HG03460 (cell line): Measurements from ENCODE around the gene MAGI2.

Source experiments
- ATAC-seq: cut with Tn5 transposase; IDR thresholded peaks from one replicate; pipeline ENCODE4 v1.9.1; 2021; ENCODE audit not compliant: unreplicated experiment

The MAGI2 gene

DNA sequence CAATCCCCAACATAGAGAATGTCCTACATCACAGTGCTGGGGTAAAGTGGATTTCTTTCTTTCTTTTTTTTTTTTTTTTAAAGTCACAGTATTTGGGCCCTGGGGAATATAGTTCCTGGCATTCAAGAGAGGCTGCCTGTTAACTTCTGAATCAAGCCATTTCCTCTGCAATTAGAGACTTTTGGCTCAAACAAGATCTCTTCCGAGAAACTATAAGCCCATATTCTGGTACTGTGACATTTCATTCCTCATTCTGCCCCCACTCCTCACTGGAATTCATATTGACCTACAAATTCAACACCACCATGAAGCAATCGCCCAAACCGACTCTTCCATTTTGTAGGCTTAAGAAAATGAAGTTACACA lies 1467.5 kb downstream of the MAGI2 start:
- no peak for ATAC-seq

GRCh38 chr7:77985232-77985973 lies 1468.1 kb downstream of the MAGI2 start:
- no peak for ATAC-seq

DNA sequence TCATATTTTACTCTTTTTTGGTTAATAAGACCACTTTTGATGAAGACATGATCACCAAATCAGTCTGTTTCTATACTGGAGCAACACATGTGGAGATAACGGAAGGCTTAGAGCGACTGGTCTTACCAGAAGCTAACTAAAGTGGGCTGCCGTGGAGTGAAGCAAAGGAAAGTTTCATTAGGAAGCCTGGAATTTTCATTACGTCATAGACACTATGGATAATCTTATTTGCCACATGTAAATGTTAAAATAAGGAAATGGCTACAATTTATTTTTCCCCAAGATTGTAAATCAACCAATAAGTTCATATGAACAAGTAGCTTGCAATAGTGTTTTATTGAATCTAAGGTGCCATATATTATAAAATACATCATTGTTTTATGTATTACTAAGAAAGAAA lies 1469.5 kb downstream of the MAGI2 start:
- no peak for ATAC-seq

GRCh38 chr7:77982926-77983550 lies 1470.4 kb downstream of the MAGI2 start:
- ATAC-seq: no peak

GRCh38 chr7:77980087-77980713 lies 1473.3 kb downstream of the MAGI2 start:
- ATAC-seq: no peak

GRCh38 chr7:77979219-77979618 lies 1474.2 kb downstream of the MAGI2 start:
- no peak for ATAC-seq

DNA sequence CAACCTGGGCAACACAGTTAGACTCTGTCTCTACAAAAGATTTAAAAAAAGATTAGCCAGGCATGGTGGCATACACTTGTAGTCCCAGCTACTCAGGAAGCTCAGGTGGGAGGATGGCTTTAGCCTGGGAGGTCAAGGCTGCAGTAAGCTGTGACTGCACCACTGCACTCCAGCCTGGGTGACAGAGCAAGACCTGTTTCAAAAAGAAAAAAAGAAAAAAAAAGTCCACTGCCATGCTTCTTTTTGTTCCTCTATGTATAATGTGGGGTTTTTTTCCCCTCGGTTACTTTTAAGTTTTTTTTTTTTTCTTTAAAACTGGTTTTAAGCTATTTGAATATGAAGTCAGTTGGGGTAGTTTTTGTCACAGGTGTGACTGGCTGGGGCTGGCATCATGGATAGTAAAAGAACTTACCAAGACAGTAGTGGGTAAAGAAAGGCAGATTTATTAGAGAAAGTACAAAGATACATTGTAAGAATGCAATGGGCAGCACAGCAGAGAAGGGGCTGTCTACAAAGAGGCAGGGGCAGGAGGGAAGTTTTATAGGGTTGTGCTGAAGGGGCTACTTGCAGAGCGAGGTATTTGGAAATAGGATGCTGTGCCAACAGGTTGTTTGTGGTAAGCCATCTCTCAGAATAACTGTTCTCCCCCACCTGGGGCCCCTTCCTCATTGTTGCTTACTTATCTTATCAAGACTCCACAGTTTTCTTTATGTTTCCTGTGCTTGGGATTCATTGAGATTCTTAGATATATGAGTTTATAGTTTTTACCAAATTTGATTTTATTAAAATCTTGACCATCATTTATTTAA lies 1477.6 kb downstream of the MAGI2 start:
- no peak for ATAC-seq

DNA sequence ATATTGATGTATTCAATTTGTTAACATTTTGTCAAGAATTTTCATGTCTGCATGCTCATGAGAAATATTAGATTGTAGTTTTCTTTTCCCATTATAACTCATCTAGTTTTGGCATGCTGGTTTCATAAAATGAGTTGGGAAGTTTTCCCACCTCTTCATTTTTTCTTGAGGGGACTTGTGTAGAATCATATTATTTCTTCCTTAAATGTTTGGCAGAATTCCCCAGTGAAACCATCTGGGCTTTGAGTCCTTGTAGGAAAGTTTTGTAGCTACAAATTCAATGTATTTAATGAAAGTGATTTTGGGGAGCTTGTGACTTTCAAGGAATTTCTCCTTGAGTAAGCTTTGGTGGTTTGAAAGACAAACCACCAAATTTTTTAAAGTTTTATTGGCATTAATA lies 1481.7 kb downstream of the MAGI2 start:
- ATAC-seq: no peak

DNA sequence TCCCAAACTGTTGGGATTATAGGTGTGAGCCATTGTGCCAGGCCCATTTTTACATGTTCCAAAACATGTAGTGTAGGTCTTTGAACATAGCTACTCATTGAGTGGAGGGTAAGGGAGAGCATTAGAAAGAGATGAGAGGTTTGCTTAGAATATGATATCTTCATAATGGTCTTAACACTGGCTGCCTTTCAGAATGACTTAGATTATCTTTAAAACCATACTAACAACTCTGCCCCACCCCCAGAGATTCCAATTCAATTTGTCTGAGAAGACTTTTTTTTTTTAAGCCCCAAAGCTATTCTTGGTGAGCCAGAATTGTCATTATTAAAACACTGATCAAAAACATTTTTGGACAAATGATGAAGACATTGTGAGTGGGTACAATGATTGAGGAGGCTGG lies 1486.0 kb downstream of the MAGI2 start:
- ATAC-seq: no peak
